ENCODE measurements around the gene DDX18.

DNA sequence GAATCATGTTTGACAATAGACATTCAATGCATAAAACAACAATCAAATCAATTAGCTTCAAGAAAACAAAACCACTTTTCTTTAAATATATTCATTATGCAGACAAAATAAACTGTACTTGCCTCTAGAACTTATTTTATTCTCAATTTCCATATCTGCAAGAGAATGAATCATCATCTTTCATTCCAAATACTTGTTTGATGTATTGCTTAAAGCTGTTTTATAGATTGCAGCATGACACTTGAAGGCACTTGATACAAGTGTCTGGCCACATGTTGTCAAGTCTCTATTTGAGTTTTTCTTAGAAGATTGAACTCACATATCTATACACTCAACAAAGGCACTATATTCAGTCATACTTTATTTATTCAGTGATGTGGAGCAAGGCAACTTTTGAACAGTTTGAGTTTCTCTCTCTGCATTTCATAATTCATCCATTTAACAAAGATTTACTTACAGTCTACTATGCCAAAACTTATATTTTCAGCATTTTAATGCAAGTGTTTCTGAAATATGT, 38.7 kb upstream of the DDX18 start:
- TF ChIP-seq EZH2phosphoT487 (IDR thresholded peaks at IDR 0.05; ENCODE audit: low read length): no peak
- TF ChIP-seq CTCF (IDR thresholded peaks at IDR 0.05; ENCODE audit: low read length): no peak
